SH-SY5Y (cell line): ENCODE measurements around the gene VAMP4.

Source experiments
- GATA2 ChIP-seq: IDR thresholded peaks from 2 replicates; pipeline ENCODE4 v1.6.1; 2011; ENCODE audit warnings: mild to moderate bottlenecking, low read depth, low read length
- GATA3 ChIP-seq: IDR thresholded peaks from 2 replicates; pipeline ENCODE4 v1.6.1; 2011; ENCODE audit warnings: low read depth, mild to moderate bottlenecking, low read length, moderate library complexity

- no peak for TF ChIP-seq GATA3
- TF ChIP-seq GATA2 = no peak
These were observed 46.0 kb upstream of the VAMP4 start for GRCh38 chr1:171787686-171788480.
